HG02885 (cell line): ENCODE measurements around the gene CYP2C18.
A peak's percentile ranks its signal among the peaks of the same experiment; 100 is the strongest.
"Not testable (repeated sequence)": the region's sequence is repeated elsewhere in the genome, so short reads cannot be mapped to it uniquely, and the experiment has no call there.

Experiments used
- ATAC-seq: cut with Tn5 transposase; IDR thresholded peaks from one replicate; pipeline ENCODE4 v1.9.1; 2021; ENCODE audit warnings: mild to moderate bottlenecking; ENCODE audit not compliant: unreplicated experiment, poor library complexity

CYP2C18 gene

DNA sequence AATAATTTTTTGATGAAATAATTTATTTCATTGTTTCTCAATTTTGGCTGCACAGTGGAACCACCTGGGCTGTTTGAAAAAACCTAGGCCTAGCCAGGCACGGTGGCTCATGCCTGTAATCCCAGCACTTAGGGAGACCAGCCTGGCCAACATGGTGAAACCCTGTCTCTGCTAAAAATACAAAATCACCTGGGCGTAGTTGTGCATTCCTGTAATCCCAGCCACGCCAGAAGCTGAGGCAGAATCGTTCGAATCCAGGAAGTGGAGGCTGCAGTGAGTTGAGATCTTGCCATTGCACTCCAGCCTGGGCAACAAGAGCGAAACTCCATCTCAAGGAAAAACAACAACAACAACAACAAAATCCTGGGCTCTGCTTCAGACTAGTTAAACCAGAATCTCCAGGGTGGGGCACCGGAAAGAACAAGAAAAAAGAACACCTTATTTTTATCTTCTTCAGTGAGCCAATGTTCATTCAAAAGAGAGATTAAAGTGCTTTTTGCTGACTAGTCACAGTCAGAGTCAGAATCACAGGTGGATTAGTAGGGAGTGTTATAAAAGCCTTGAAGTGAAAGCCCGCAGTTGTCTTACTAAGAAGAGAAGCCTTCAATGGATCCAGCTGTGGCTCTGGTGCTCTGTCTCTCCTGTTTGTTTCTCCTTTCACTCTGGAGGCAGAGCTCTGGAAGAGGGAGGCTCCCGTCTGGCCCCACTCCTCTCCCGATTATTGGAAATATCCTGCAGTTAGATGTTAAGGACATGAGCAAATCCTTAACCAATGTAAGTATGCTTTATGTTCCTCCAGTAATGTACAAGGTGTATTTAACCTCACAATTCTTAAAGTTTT is at the start of gene CYP2C18:
TSS of gene CYP2C18 (plus strand) at position 516 of the 841 bp plus-strand sequence. CDS start at position 607, 91 bp downstream.
- ATAC-seq: no peak

DNA sequence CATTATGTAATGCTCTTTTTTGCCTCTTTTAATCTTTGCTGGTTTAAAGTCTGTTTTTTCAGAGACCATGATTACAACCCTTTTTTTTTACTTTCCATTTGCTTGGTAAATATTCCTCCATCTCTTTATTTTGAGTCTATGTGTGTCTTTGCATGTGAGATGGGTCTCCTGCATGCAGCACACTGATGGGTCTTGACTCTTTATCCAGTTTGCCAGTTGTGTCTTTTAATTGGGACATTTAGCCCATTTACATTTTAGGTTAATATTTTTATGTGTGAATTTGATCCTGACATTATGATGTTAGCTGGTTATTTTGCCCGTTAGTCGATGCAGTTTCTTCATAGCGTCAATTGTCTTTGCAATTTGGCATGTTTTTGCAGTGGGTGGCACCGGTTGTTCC is 45.4 kb upstream of the CYP2C18 start:
- ATAC-seq: not testable (repeated sequence)

DNA sequence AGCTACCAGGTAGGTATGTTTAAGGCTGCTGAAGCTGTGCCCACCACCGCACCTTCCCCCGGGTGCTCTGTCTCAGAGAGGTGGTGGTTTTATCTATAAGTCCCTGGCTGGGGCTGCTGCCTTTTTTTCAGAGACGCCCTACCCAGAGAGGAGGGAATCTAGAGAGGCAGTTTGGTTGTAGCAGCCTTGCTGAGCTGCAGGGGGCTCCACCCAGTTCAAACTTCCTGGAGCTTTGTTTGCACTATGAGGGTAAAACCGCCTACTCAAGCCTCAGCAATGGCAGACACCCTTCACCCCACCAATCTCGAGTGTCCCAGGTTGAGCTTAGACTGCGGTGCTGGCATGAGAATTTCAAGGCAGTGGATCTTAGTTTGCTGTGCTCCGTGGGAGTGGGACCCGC is 43.6 kb upstream of the CYP2C18 start:
- ATAC-seq: no peak

DNA sequence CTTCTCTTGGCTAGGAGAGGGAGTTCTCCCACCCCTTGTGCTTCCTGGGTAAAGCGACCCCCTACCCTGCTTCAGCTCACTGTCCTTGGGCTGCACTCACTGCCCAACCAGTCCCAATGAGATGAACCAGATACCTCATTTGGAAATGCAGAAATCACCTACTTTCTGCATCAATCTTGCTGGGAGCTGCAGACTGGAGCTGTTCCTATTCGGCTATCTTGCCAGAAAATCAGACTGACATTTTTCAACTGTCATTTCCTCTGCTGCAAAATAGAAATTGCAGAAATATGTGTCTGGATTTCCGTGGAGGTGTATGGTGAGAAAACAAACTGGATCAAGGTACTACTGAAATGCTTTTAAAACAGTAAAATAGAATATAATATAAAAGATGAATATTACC is 43.0 kb upstream of the CYP2C18 start:
- ATAC-seq: no peak

DNA sequence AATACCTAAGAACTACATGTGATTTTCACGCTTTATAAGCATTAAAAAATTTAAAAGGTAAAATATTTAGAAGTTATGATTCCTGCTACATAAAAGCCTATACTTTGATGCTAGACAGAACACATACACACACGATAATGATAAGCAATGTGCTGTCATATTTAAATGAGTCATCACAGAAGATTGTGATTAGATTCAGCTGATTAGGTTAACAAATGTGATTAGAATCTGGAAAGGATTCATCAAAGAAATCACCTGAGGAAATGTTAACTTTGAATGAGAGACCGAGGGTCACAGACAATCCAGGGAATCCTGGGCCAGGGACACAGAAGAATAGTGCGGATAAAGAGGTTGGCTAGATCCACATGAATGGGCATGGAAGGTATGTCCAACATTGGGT is 42.0 kb upstream of the CYP2C18 start:
- no peak for ATAC-seq

DNA sequence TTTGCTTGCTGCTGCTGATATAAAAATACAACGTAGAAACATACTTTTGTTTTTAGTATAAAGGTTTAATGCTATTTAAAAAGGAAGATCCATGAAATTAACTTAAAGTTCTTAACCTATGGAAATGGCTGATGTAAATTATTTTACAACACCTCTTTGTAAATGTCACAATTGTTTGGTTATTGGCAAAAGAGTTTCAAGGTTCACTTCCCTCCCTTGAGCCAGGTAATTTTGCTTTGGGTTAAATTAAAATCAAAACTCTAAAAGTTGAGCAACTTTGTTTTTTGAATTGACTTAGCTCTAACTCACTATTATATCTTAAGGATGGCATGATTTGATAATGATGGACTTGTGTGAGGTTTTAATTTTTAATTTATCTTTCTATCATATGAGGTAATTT is 39.2 kb upstream of the CYP2C18 start:
- no peak for ATAC-seq

DNA sequence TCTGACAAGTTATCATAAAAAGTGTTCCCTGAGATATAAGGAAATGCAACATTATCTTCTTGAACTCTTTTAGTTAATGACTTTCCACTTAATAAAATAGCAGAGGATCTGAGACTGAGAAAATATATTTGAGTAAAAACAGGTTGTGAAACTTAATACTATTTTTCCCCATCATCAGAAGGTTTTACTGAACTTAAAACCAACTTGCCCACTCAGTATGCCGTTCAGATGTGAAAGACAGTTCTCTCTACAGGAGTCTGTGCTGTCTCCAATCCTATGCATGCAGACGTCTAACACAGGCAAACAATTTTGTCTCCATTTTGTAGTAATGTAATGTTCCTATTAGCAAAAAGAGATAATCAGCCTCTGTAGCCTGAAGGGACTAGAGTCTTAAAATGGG is 38.2 kb upstream of the CYP2C18 start:
- ATAC-seq: peak; percentile 93

DNA sequence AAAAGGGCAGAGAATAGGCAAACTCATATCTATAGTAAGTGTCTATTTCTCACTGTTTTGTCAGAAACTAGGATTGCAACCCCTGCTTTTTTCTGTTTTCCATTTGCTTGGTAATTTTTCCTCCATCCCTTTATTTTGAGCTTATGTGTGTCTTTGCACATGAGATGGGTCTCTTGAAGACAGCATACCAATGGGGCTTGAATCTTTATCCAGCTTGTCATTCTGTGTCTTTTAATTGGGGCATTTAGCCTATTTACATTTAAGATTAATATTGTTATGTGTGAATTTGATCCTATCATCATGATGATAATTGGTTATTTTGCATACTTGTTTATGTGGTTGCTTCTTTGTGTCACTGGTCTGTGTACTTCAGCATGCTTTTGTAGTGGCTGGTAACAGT is 28.3 kb upstream of the CYP2C18 start:
- not testable (repeated sequence) for ATAC-seq

DNA sequence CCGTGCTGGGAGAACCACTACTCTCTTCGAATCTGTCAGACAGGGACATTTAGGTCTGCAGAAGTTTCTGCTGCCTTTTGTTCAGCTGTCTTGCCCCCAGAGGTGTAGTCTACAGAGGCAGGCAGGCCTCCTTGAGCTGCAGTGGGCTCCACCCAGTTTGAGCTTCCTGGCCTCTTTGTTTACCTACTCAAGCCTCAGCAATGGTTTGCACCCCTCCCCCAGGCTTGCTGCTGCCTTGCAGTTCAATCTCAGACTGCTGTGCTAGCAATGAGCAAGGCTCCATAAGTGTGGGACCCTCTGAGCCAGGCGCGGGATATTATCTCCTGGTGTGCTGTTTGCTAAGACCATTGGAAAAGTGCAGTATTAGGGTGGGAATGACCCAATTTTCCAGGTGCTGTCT is 20.5 kb upstream of the CYP2C18 start:
- ATAC-seq: not testable (repeated sequence)

DNA sequence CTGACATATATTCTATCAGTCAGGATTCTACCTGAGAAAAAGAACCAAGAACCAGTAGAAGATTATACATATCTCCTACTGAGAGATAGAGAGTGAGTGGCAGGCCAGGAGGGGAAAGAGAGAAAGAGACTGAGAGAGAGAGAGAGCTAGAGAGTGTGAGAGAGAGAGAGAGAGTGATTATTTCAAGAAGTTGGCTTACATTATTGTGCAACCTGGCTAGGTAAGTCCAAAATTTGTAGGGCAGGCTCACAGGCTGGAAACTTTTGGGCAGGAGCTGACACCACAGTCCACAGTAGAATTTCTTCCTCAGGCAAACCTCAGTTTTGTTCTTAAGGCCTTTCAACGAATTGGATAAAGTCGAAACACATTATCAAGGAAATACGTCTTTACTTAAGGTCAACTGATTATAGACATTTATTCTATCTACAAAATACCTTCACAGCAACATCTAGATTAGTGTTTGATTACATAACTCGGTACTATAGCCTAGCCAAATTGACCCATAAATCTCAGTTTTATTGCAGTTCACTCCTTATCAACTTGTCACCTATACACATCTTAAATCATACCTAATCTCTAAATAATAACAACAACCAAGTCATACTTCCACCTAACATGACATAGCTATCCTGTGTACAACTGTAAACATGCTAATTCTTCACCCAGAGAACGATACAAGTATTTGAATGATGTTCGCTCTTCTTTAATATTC is 17.0 kb upstream of the CYP2C18 start:
- no peak for ATAC-seq

DNA sequence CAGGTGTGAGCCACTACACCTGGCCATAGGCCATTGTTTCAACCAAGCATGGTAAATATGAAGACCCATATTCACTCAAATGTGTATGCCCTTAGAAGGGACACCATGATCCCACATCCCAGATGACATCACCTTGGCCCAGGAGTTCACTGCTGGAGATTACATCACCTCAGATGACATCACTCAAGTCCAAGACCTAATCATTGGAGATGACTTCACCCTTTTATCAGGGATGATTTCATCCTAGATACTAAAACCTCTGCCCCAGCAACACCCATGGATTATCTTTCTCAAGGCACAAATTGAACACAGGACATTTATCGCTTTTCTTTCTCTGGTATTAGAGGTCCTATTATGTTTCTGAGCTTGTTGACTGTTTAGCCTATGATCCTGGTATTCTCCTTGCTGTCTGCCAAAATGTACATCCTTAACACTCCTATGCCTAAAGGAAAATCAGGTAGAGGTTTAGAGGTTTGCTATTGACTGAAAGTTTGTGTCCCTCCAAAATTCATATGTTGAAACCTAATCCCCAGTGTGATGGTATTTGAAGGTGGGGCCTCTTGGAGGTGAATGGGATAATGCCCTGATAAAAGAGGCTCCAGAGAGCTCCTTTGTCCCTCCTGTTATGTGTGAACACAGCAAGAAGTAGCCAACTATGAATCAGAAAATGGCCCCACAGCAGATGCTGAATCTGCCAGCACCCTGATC is 9.8 kb upstream of the CYP2C18 start:
- no peak for ATAC-seq

DNA sequence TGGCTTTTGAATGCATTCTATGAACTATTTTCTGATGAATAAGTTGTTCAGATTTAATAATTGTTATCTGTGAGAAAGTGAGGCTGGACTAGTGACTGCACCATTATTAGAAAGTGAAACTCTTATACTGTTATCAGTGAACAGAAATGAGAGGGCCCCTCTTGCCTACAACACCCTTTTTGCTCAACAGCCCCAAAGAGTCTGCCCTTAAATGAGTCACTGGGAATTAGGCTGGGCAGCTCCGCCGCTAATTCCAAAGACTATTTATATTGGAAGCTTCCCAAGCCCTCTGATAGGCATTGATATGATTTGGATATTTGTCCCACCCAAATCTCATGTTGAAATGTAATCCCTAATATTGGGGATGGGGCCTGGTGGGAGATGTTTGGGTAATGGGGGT is 7.0 kb upstream of the CYP2C18 start:
- ATAC-seq: no peak

DNA sequence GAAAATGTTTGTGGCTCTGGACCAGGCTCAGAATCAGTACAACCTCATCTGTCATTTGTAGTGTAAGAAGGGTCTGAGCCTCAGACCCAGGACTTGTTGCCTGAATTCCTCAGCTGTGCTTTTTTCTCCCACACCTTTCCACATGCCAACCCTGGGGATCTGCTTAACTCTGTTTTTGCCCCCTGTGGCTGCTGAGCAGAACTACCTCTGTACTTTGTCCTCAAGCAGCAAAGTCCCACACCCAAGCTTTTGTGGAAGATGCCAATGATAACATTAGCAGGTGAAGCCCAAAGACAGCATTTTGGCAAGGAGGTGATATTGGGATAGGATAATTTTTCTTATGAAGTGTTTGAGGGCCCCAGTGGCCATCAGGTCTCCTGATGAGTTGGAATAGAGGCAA is 5.8 kb upstream of the CYP2C18 start:
- ATAC-seq: no peak

DNA sequence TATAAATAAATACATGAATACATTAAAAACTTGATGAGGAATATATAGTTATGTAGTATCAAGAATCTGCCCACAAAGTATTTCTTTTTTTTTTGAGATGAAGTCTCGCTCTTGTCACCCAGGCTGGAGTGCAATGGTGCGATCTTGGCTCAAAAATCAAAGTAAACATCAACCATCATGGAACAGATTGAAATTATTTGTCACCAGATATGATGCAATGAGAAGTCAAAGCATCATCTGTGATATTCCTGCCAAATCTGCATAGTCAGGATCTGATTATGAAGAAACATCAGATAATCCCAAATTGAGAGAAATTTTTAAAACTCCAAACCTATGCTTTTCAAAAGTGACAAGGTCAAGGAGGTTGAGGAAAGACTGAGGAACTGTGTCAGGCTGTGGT is 5.1 kb upstream of the CYP2C18 start:
- ATAC-seq: no peak

DNA sequence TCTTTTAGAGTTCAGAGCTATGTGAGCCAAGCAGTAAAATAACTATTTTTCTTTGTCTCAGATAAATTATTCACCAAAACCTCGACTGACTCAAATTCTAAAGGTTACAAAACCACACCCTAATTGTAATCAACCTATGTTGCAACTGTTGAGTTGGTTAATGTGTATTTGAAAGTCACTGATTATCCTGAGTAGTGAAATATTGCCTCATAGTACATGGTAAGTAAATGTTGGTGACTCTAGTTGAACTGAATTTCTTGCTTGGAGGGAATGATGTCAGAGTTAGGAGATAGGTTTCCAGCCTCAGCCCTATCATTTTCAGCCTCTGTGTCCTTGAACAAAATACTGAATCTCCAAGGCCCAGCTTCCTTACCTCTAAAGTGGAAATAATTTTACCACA is 3.0 kb upstream of the CYP2C18 start:
- ATAC-seq: no peak

DNA sequence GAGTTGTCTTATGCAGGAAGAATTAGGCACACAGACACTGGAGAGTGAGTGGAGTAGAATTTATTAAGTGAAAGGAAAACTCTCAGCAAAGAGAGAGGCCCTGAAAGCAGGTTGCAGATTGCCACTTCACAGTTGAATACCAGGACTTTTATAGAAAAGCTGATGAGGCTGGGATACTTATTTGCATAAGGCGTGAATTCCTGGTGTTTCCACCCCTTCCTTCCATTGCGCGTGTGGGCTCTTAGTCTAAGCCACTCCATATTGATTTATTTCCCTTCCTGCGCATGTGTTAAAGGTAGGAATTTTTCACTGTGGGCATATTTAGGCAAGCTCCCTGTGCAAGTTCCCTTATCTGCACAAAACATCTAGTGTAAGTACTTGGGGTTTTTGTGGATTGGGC is 893 bp upstream of the CYP2C18 start:
- ATAC-seq: not testable (repeated sequence)

DNA sequence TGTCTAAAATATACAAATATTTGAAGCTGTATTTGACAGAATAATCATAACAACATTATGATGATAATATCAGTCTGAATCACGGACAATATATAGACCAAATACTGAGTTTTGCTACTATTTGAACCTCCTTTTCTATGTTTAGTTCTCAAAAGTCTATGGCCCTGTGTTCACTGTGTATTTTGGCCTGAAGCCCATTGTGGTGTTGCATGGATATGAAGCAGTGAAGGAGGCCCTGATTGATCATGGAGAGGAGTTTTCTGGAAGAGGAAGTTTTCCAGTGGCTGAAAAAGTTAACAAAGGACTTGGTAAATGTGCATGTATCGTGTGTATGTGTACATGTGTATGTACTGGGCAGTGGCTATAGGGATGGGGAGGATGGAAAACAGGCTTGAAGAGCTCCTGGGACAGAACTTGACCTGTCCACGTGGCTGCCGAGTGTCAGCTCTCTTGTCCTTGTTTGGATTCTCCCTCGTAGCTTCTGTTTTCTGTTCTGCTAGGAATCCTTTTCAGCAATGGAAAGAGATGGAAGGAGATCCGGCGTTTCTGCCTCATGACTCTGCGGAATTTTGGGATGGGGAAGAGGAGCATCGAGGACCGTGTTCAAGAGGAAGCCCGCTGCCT is 4.2 kb downstream of the CYP2C18 start:
- no peak for ATAC-seq

DNA sequence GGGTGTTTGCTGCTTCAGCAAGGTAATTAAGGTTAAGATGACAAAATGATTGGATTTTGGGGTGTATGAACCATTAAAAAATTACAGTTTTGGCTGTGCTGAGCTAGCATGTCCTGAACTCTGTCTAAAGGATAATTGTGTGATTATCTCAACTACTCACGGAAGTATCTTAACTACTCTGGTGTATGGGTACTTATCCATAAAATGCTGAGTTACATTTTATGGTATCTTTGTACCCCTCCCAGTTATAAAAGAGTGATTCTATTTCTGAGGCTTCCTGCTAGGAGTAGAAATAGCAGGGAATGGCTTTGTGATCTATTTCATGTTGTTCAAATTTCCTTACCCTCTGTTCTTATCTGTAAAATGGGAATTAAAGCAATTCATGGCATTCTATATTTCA is 22.6 kb downstream of the CYP2C18 start:
- no peak for ATAC-seq

DNA sequence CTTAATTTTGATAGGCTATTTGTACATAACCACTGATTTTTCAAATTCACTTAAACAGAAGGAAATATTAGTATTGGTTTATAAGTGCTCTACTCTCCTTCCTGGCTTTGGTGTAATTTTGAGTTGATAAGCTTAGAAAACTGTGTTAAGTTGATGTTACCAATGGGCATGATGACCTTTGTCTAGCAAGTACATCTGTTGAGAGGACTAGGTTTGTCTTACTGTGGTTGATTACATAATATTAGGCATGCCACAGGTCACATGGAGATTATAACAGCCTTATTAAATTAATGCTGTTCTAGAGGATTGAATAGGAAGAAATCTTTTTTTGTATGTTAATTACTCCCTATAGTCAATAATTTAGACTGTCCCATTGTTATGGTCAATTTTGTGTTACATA is 27.0 kb downstream of the CYP2C18 start:
- no peak for ATAC-seq

DNA sequence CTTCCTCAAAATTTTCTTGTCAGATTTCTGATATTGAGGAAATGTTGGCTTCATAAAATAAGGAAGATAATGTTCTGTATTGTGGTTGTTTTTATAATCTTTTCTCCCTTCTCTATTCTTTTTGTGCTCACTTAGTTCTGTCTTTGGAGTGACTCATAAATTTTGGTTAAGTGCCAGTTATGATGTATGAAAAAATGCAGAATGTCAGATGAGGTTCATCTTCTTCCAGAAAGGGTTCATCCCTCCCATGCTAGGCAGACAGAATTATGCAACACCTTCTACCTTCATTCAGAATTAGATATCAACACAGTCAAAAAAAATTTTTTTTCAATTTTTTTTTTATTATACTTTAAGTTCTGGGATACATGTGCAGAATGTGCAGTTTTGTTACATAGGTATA is 42.3 kb downstream of the CYP2C18 start:
- ATAC-seq: no peak

DNA sequence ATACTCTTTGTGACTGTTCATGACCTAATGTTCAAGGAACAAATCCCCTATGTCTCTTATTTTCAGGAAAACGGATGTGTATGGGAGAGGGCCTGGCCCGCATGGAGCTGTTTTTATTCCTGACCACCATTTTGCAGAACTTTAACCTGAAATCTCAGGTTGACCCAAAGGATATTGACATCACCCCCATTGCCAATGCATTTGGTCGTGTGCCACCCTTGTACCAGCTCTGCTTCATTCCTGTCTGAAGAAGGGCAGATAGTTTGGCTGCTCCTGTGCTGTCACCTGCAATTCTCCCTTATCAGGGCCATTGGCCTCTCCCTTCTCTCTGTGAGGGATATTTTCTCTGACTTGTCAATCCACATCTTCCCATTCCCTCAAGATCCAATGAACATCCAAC is 51.7 kb downstream of the CYP2C18 start:
- no peak for ATAC-seq
